ENCODE measurements around the gene SYNC.

Gene SYNC

GRCh38 chr1:32702599-32703478, at the start of gene SYNC:
TSS of gene SYNC (minus strand) at chr1:32702770. CDS start at chr1:32702660, 110 bp downstream.
- no peak for DNase-seq (ENCODE audit: low read depth)

- no peak for DNase-seq (ENCODE audit: low read depth)
These were observed 47.2 kb upstream of the SYNC start for GRCh38 chr1:32749771-32750170.

- DNase-seq (ENCODE audit: low read depth): no peak
These were observed 46.8 kb upstream of the SYNC start for GRCh38 chr1:32749332-32749731.

- no peak for DNase-seq (ENCODE audit: low read depth)
These were observed 46.4 kb upstream of the SYNC start for GRCh38 chr1:32748926-32749325.

- no peak for DNase-seq (ENCODE audit: low read depth)
These were observed 45.8 kb upstream of the SYNC start for GRCh38 chr1:32748348-32748747.

- no peak for DNase-seq (ENCODE audit: low read depth)
These were observed 43.6 kb upstream of the SYNC start for GRCh38 chr1:32746130-32746529.

- DNase-seq (ENCODE audit: low read depth): no peak
These were observed 41.5 kb upstream of the SYNC start for GRCh38 chr1:32744071-32744425.

- no peak for DNase-seq (ENCODE audit: low read depth)
These were observed 41.0 kb upstream of the SYNC start for GRCh38 chr1:32743380-32744070.

- DNase-seq (ENCODE audit: low read depth): no peak
These were observed 40.4 kb upstream of the SYNC start for GRCh38 chr1:32742956-32743355.

GRCh38 chr1:32742199-32742947, 39.8 kb upstream of the SYNC start:
- DNase-seq (ENCODE audit: low read depth): no peak

GRCh38 chr1:32741413-32742198, 39.0 kb upstream of the SYNC start:
- DNase-seq (ENCODE audit: low read depth): no peak

- no peak for DNase-seq (ENCODE audit: low read depth)
These were observed 38.5 kb upstream of the SYNC start for GRCh38 chr1:32741059-32741412.

- DNase-seq (ENCODE audit: low read depth): no peak
These were observed 34.5 kb upstream of the SYNC start for GRCh38 chr1:32736812-32737791.

- DNase-seq (ENCODE audit: low read depth): no peak
These were observed 31.2 kb upstream of the SYNC start for GRCh38 chr1:32733582-32734321.

- no peak for DNase-seq (ENCODE audit: low read depth)
These were observed 26.9 kb upstream of the SYNC start for GRCh38 chr1:32729254-32730046.

- no peak for DNase-seq (ENCODE audit: low read depth)
These were observed 26.0 kb upstream of the SYNC start for GRCh38 chr1:32728413-32729077.

GRCh38 chr1:32727876-32728275, 25.3 kb upstream of the SYNC start:
- no peak for DNase-seq (ENCODE audit: low read depth)

GRCh38 chr1:32725615-32725982, 23.0 kb upstream of the SYNC start:
- no peak for DNase-seq (ENCODE audit: low read depth)
